GM12874 (cell line): ENCODE data around the gene GATAD2A.

ENCODE experiments used
- CTCF ChIP-seq: IDR thresholded peaks from 2 replicates; pipeline ENCODE4 v1.5.1; 2011; ENCODE audit warnings: low read depth, mild to moderate bottlenecking, control low read depth, low read length, moderate library complexity; ENCODE audit not compliant: insufficient read depth

The GATAD2A gene

GRCh38 chr19:19491321-19492025, 86.0 kb downstream of the GATAD2A start:
- TF ChIP-seq CTCF, result no peak

GRCh38 chr19:19492026-19492610, 86.6 kb downstream of the GATAD2A start:
- no peak for TF ChIP-seq CTCF

DNA sequence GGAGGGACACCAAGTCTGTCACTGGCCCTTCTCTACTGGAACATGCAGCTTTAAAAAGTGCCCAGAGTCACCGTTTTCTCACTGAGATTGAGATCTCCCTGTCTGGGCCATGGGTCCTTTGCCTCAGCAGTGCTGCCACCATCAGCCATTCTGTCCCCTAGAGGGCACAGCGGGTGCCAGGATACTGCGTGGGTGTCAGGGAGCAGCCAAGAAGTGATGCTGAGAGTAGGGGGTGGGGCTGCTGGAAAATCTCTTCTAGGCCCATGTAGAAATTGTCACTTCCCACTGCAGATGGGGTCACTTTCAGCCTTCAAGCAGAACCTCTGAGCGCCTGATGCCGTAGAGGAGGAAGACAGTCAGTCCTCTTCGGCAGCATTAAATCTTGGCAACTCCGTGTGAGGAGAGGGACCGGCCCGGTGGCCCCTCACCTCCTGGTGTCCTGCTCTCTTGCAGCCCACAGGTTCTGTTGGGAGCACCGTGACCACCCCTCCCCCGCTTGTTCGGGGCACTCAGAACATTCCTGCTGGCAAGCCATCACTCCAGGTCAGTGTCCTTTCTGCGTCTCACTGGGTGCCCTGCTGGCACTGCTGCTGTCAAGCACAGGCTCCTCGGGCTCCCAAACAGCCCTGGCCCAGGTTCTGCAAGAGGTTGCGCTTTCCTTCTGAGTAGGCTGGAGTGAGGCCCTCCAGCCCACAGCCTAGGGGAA, 88.5 kb downstream of the GATAD2A start:
- TF ChIP-seq CTCF, result no peak

- no peak for TF ChIP-seq CTCF
Measured at GRCh38 chr19:19495614-19496603, 90.4 kb downstream of the GATAD2A start.

GRCh38 chr19:19498255-19498991, 92.9 kb downstream of the GATAD2A start:
- no peak for TF ChIP-seq CTCF

DNA sequence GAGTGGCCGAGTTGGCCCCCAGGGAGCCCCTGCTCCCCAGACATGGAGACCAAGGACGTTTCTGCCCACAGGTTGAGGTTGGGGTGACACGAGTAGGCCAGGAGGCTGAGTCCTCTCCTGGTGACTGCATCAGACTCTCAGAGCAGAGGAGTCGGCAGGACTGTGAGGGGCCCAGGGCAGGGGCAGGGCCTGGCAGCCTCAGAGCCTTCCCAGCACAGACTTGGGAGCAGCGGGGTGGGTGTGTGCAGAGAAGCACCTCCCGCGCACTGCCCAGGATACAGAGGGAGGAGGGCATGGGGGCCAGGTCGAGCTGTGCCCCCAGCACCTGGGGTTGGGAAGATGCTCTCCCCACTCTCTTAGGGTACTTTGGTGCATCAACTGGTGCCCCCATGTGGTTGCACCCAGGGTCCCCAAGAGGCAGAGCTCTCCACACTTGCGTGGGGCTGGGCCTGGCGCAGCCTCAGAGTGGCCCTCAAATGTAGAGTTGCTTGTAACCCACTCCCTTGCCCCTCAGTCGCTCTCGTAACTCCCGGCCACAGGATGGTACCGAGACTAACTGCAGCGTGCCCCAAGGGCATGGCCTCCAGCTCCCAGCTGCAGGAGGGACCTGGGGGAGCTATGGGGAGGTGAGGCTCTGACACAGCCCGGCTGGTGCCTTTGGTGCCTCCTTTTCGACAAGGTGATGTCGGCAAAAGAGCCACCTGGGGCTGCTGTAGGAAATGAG, 94.0 kb downstream of the GATAD2A start:
- no peak for TF ChIP-seq CTCF
